Tibial nerve (tissue), 3 donors: Measurements from ENCODE around the gene CCL17.

Experiments
- POLR2A ChIP-seq, 2 donors: fragments of 450-650 bp; IDR thresholded peaks; one replicate each; pipeline ENCODE4 v1.6.1; 2017; ENCODE audit warnings: antibody characterized with exemption in 2 of 2, mild to moderate bottlenecking in 2 of 2, moderate library complexity in 2 of 2
- TF ChIP-seq, protein P1 (sequence below), 5 experiments: fragments of 200-600 bp in 3 of 5; fragments of 450-650 bp in 2 of 5; sonication (generic) in 3 of 5; IDR thresholded peaks; one replicate each; pipeline ENCODE4 v1.5.1; 2016 to 2019; ENCODE audit warnings: antibody characterized with exemption in 5 of 5, mild to moderate bottlenecking in 3 of 5, moderate library complexity in 2 of 5

DNA sequence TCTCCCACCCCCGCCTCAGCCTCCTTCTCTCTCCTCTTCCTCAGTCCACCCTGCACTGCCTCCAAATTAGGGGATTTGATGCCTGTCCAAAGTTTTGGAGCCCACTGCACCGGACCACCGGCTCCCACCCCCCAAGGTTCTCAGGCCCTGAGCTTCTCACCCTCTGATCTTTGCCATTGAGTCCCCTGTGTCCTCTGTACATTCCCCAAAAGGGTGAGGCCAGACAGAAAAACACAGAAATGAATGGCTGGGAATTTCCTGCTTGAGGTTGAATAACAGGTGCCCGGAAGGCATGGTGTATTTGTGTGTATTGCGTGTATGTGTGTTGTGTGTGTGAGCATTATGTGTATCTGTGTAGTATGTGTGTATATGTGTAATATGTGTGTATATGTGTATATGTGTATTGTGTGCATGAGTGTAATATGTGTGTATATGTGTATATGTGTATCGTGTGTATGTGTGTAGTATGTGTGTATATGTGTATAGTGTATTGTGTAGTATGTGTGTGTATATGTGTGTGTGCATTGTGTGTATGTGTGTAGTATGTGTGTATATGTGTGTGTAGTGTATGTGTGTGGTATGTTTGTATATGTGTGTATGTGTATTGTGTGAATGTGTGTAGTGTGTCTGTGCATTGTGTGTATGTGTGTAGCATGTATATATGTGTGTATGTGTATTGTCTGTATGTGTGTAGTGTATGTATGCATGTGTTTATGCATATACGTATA lies 16.0 kb upstream of the CCL17 start:
- TF ChIP-seq POLR2A (IDR thresholded peaks at IDR 0.05), result no peak
- TF ChIP-seq, protein P1, sequence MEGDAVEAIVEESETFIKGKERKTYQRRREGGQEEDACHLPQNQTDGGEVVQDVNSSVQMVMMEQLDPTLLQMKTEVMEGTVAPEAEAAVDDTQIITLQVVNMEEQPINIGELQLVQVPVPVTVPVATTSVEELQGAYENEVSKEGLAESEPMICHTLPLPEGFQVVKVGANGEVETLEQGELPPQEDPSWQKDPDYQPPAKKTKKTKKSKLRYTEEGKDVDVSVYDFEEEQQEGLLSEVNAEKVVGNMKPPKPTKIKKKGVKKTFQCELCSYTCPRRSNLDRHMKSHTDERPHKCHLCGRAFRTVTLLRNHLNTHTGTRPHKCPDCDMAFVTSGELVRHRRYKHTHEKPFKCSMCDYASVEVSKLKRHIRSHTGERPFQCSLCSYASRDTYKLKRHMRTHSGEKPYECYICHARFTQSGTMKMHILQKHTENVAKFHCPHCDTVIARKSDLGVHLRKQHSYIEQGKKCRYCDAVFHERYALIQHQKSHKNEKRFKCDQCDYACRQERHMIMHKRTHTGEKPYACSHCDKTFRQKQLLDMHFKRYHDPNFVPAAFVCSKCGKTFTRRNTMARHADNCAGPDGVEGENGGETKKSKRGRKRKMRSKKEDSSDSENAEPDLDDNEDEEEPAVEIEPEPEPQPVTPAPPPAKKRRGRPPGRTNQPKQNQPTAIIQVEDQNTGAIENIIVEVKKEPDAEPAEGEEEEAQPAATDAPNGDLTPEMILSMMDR (IDR thresholded peaks at IDR 0.05), result no peak
